Transverse colon (tissue), 4 donors: ENCODE results near the gene DNAH1.

ENCODE experiments used
- CTCF ChIP-seq, 5 experiments: fragments of 200-600 bp in 3 of 5; fragments of 450-650 bp in 2 of 5; sonication (generic) in 3 of 5; IDR thresholded peaks; 1 replicate in 2 of 5; 2 replicates in 3 of 5; pipeline ENCODE4 v1.5.1; 2016 to 2017; ENCODE audit warnings: antibody characterized with exemption in 5 of 5, inconsistent platforms in 3 of 5, mild to moderate bottlenecking in 2 of 5, moderate library complexity in 1 of 5
- EP300 ChIP-seq: sonication (generic); formaldehyde crosslinking; IDR thresholded peaks from one replicate; pipeline ENCODE4 v1.6.1; 2017; ENCODE audit warnings: antibody characterized with exemption, low read depth
- POLR2A ChIP-seq: fragments of 450-650 bp; IDR thresholded peaks from one replicate; pipeline ENCODE4 v1.6.1; 2016; ENCODE audit warnings: antibody characterized with exemption, mild to moderate bottlenecking, moderate library complexity
- POLR2AphosphoS5 ChIP-seq, 3 donors: sonication (generic); formaldehyde crosslinking; IDR thresholded peaks; one replicate each; pipeline ENCODE4 v1.6.1; 2016; ENCODE audit warnings: antibody characterized with exemption in 3 of 3

DNA sequence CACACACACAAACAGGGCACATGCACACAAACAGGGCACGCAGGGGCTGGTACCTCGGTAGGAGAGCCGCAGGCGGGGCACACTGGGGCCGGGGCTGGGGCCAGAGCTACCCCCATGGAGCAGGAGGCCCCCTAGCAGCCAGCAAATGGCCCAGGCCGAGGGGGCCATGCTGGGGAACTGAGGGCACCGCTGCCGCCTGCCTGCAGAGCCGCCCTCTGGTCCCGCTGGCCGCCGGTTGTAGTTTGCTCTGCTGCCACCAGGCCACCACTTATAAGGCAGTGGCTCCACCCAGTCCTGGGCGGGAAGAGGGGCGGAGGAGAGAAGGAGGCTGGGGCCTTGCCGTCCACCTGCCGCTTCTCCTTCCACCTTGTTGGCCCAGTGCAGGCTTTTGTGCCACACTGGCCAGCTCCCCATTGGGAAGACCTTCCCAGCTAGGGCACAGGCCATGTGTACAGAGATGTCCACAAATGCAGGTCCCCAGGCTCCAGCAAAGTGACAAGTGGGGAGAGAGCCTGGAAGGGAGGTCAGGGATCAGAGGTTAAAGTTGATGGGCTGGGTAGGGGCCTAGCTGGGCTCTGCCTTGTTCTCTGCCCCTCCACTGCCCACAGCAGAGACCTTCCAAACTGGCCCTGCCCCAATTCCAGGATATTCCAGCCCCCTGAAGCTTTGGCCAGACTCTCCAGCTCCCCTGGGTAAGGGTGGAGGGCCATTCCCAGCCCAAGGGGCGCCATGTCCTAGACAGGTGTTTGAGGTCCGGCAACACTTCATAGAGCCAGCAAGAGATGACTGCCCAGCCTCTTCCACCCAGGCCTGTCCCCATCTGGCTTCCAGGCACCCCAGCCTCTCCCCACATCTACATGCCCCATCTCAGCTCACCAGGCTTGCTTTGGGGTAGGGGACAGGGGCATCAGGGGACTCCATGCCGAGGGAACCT, 129.0 kb downstream of the DNAH1 start, which contains the start of gene SEMA3G:
- TF ChIP-seq CTCF (IDR thresholded peaks at IDR 0.05) (peak; percentile 61 to 83 (median 79)), POLR2AphosphoS5 (IDR thresholded peaks at IDR 0.05) (peak in 2 of 3 donors; percentile 28 to 56), EP300 (no peak), POLR2A (no peak)
